ENCODE data around the gene MARCHF9. TPM values are rescaled to one million over a fixed set of nuclear protein-coding genes. Genes with fewer than 3 reads are reported as not detected.

Gene MARCHF9
- total and polyA plus RNA-seq, 9 donors: 5.0 to 15.2 (median 7.7) TPM

GRCh38 chr12:57731411-57732080, 23.4 kb upstream of the MARCHF9 start:
- peak in 1 of 5 donors; percentile 2 for DNase-seq
- H3K4me1 ChIP-seq (ENCODE audit: insufficient read depth): peaks cover 5% of the 10 kb centered on the region
- no peaks in the 10 kb centered on the region for H3K27me3 ChIP-seq
- WGBS, 3 donors: 79 to 81% (median 81%) methylated on average over 19 of the region's 19 CpGs
- TF ChIP-seq POLR2A (IDR thresholded peaks at IDR 0.05) (no peak), CTCF (IDR thresholded peaks at IDR 0.05) (no peak), EP300 (IDR thresholded peaks at IDR 0.05) (no peak)
- intact Hi-C loops (cut with DNase I): loop anchor here in 1 of 4 donors (5.0 kb wide), 1 partner anchor 706 kb away; no protein-coding TSS in a partner anchor
- no peaks in the 10 kb centered on the region for H3K9me3 ChIP-seq
- no peak overlapping the region for H3K27ac ChIP-seq
- no peak overlapping the region for H3K4me3 ChIP-seq
- H3K36me3 ChIP-seq: no peaks in the 10 kb centered on the region

- intact Hi-C loops (cut with DNase I): loop anchor here in 1 of 4 donors (5.0 kb wide), 1 partner anchor 705 kb away; no protein-coding TSS in a partner anchor
- H3K4me3 ChIP-seq: no peak overlapping the region
- no peak for DNase-seq
Observed at GRCh38 chr12:57732270-57732669, 22.6 kb upstream of the MARCHF9 start.

GRCh38 chr12:57732726-57733593, 21.9 kb upstream of the MARCHF9 start:
- WGBS, 3 donors: 82 to 85% (median 82%) methylated on average over 11 of the region's 11 CpGs
- peak in 1 of 5 donors; percentile 3 for DNase-seq

More at GRCh38 chr12:57732270-57732669, 22.6 kb upstream of the MARCHF9 start:
- peaks cover 3% of the 10 kb centered on the region for H3K4me1 ChIP-seq (ENCODE audit: insufficient read depth)
- no peaks in the 10 kb centered on the region for H3K36me3 ChIP-seq
- peaks cover 3% of the 10 kb centered on the region for H3K27me3 ChIP-seq
- no peak overlapping the region for H3K27ac ChIP-seq
- H3K9me3 ChIP-seq: no peaks in the 10 kb centered on the region
- WGBS, 3 donors: 79 to 89% (median 87%) methylated on average over 4 of the region's 4 CpGs
- TF ChIP-seq CTCF (IDR thresholded peaks at IDR 0.05) (no peak), POLR2A (IDR thresholded peaks at IDR 0.05) (no peak), EP300 (IDR thresholded peaks at IDR 0.05) (no peak)

More at GRCh38 chr12:57732726-57733593, 21.9 kb upstream of the MARCHF9 start:
- H3K27me3 ChIP-seq: peaks cover 7% of the 10 kb centered on the region
- no peaks in the 10 kb centered on the region for H3K9me3 ChIP-seq
- intact Hi-C loops (cut with DNase I): loop anchor here in 1 of 4 donors (5.0 kb wide), 1 partner anchor 704 kb away; no protein-coding TSS in a partner anchor
- no peak overlapping the region for H3K4me3 ChIP-seq
- H3K4me1 ChIP-seq (ENCODE audit: insufficient read depth): peaks cover 5% of the 10 kb centered on the region
- no peak overlapping the region for H3K27ac ChIP-seq
- TF ChIP-seq CTCF (IDR thresholded peaks at IDR 0.05): no peak
- TF ChIP-seq EP300 (IDR thresholded peaks at IDR 0.05): no peak
- no peak for TF ChIP-seq POLR2A (IDR thresholded peaks at IDR 0.05)
- no peaks in the 10 kb centered on the region for H3K36me3 ChIP-seq

Measured in ovary (tissue), 9 donors.